ENCODE results near the gene ADGRL3. TPM values are rescaled to one million over a fixed set of nuclear protein-coding genes. Genes with fewer than 3 reads are reported as not detected.

Gene ADGRL3
- total RNA-seq, 1 donor from 2014 or later = 0.12 TPM

DNA sequence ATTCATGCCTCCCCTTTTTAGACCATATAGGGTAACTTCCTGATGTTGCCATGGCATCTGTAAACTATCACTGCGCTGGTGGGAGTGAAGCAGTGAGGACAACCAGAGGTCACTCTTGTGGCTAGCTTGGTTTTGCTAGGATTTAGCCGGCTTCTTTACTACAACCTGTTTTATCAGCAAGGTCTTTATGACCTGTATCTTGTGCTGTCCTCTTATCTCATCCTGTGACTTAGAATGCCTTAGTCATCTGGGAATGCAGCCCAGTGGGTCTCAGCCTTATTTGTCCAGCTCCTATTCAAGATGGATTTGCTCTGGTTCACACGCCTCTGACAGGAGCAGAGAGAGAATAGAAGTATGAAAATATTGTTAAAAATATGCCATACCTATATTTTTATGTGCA lies 355.7 kb downstream of the ADGRL3 start:
- TF ChIP-seq, protein P1, sequence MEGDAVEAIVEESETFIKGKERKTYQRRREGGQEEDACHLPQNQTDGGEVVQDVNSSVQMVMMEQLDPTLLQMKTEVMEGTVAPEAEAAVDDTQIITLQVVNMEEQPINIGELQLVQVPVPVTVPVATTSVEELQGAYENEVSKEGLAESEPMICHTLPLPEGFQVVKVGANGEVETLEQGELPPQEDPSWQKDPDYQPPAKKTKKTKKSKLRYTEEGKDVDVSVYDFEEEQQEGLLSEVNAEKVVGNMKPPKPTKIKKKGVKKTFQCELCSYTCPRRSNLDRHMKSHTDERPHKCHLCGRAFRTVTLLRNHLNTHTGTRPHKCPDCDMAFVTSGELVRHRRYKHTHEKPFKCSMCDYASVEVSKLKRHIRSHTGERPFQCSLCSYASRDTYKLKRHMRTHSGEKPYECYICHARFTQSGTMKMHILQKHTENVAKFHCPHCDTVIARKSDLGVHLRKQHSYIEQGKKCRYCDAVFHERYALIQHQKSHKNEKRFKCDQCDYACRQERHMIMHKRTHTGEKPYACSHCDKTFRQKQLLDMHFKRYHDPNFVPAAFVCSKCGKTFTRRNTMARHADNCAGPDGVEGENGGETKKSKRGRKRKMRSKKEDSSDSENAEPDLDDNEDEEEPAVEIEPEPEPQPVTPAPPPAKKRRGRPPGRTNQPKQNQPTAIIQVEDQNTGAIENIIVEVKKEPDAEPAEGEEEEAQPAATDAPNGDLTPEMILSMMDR (conservative IDR thresholded peaks at IDR 0.05; ENCODE audit: low read depth, low read length) = no peak
- H3K4me3 ChIP-seq (ENCODE audit: low read depth, low read length) = no peak overlapping the region
- no peak for DNase-seq (ENCODE audit: low read depth)

DNA sequence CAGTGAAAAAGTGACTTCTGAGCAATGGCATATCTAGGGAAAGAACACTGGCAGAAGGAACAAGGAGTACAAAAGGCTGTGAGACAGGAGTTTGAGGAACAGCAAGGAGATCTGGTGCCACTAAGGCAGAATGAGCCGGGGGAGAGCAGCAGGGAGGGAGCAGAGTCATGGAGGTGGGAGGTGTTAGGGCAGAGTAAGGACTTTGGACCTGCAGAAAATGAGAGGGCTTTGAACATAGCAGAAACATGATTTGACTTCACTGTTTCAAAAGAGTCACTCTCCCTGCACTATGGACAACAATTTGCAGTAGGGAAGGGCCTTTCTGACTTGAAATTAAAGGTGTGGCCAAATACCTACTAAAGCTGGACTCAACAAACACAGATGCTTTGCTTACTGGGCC lies 356.2 kb downstream of the ADGRL3 start:
- DNase-seq (ENCODE audit: low read depth) = no peak
- TF ChIP-seq, protein P1 (conservative IDR thresholded peaks at IDR 0.05; ENCODE audit: low read depth, low read length) = no peak
- H3K4me3 ChIP-seq (ENCODE audit: low read depth, low read length) = no peak overlapping the region

DNA sequence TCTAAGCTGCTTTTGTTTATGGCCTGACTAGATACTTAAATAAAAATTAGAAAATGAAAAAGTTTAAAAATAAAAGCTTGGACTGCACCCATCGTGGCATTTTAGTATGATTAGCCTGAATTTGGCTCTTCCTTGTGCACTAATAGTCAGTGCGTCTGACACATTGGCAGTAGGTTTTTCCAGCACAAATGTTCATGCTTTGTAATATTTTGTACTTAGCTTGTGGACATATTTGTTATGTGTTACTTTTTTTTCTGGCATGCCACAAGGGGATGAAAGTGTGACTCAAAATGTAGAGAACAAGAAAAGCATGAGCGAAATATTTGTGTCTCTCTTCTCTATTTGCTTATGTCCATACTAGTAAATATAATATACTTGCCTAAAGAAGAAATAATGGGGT lies 359.3 kb downstream of the ADGRL3 start:
- TF ChIP-seq, protein P1 (conservative IDR thresholded peaks at IDR 0.05; ENCODE audit: low read depth, low read length) = no peak
- no peak overlapping the region for H3K4me3 ChIP-seq (ENCODE audit: low read depth, low read length)
- no peak for DNase-seq (ENCODE audit: low read depth)

DNA sequence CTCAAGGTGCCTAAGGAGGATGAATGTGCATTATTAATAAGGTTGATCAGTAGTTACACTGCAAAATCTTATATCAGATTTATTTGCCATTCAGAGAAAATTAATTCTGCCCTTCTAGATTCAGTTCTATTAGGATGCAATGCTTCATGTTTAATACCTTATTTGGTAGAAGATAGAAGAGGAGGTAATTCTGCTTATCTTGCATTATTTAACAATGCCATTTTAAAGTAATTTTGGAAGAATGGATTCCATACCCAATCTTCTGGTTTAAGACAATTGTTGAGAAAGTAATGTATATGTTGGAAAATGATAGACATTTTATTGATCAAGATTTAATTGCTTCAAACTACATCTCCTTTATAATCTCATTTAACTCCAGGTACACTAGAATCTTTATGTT lies 360.9 kb downstream of the ADGRL3 start:
- TF ChIP-seq, protein P1 (conservative IDR thresholded peaks at IDR 0.05; ENCODE audit: low read depth, low read length) = no peak
- DNase-seq (ENCODE audit: low read depth) = no peak
- no peak overlapping the region for H3K4me3 ChIP-seq (ENCODE audit: low read depth, low read length)

DNA sequence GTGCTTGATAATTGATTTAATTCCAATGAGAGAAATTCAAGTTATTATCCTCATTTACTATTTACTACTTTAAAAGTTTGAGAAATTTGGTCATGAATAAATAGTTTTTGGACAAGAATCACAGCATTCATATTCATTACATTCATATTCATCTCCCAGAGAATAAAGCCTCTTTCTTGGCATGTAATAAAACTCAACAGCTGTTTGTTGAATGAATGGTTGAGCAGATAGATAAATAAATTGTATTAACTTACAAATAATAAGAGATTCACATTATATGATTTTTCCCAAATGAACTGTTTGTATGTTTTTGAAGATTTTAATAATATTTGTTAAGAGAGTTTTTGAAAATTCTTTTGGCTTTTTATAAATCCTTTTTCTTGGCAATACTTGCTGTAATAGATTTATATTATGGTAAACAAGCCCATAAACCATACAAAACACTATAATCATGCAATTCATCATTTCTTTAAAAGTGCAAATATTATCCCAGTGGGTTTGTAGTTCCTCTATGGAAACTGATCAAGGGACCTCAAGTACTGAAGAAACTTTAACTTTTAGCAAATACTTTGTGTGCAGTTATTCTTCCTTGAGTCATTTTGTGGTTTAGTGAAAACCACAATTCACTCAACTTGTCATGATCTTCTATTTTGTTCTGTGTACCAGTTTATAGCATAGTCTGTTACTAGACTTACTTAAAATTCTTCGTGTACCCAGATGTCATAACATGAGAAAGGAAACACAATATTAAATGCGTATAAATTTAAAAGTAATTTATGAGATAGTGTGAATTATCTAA lies 371.8 kb downstream of the ADGRL3 start:
- DNase-seq (ENCODE audit: low read depth) = no peak
- no peak overlapping the region for H3K4me3 ChIP-seq (ENCODE audit: low read depth, low read length)
- TF ChIP-seq, protein P1 (conservative IDR thresholded peaks at IDR 0.05; ENCODE audit: low read depth, low read length) = no peak

DNA sequence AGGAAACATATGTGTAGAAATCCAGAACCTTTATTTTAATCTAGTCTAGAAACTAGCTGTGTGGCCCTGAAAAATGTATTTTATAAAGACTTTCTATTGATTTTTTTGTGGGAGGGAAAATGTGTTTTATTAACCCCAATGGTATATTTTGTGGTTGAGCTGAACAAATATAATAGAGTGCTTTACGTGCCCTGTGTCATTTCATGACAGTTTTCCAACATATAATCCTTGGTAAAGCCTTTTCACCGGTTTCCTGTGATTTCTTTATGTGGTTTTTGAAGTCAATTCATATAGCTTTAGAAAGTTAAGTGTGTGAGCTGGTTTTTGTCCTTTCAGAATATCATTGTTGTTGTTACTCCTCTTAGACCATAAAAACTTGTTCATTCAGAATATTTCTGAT lies 375.7 kb downstream of the ADGRL3 start:
- H3K4me3 ChIP-seq (ENCODE audit: low read depth, low read length) = no peak overlapping the region
- DNase-seq (ENCODE audit: low read depth) = no peak
- TF ChIP-seq, protein P1 (conservative IDR thresholded peaks at IDR 0.05; ENCODE audit: low read depth, low read length) = no peak

DNA sequence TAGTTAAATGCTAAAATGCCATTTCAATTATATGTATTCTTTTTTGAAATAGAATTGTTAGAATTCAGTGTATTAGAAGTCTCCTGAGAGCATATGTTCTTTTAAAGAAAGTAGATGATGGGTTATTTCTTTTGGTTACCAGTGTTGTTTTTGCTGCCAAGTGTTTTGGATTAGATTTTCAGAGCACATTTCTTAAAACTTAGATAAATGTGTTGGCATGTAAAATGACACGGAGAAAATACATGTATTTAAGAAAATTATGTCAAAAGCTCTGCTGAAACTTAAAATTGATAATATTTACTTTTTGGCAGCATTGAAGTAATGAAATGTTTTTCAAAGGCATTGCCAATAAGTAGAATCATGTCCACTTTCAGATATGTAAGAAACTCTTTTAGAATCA lies 379.7 kb downstream of the ADGRL3 start:
- no peak overlapping the region for H3K4me3 ChIP-seq (ENCODE audit: low read depth, low read length)
- no peak for DNase-seq (ENCODE audit: low read depth)
- TF ChIP-seq, protein P1 (conservative IDR thresholded peaks at IDR 0.05; ENCODE audit: low read depth, low read length) = no peak

Measured in epithelial cell of proximal tubule (primary cell).